Heart left ventricle (tissue), 16 donors: Measurements from ENCODE around the gene CAV2. TPM values are rescaled to one million over a fixed set of nuclear protein-coding genes. Genes with fewer than 3 reads are reported as not detected.
A peak's percentile ranks its signal among the peaks of the same experiment; 100 is the strongest.

Experiments
- ATAC-seq, 4 donors: fragments of 200-7000 bp; cut with Tn5 transposase; one replicate each; pipeline ENCODE4 v1.9.1; 2020 to 2022; ENCODE audit warnings: moderate library complexity in 4 of 4, mild to moderate bottlenecking in 3 of 4, moderate number of reproducible peaks in 1 of 4
- DNase-seq, 5 donors: peaks; one replicate each; pipeline ENCODE4 v3.0.0-alpha.2; 2020
- H3K27ac ChIP-seq, 12 donors: fragments of 200-600 bp; sonication (generic) in 4 of 12; one replicate each; pipeline versions ENCODE4 v1.5.0 to v1.8.0; 2016 to 2022; ENCODE audit warnings: mild to moderate bottlenecking in 2 of 12
- H3K27me3 ChIP-seq, 9 donors: fragments of 200-600 bp; sonication (generic) in 2 of 9; one replicate each; pipeline versions ENCODE4 v1.5.1 to v1.8.0; 2016 to 2022; ENCODE audit warnings: mild to moderate bottlenecking in 3 of 9
- H3K36me3 ChIP-seq, 9 donors: fragments of 200-600 bp; sonication (generic) in 2 of 9; one replicate each; pipeline versions ENCODE4 v1.5.0 to v1.8.0; 2018 to 2022; ENCODE audit warnings: mild to moderate bottlenecking in 2 of 9
- H3K4me1 ChIP-seq, 12 donors: fragments of 200-600 bp; sonication (generic) in 4 of 12; one replicate each; pipeline versions ENCODE4 v1.5.0 to v1.8.0; 2016 to 2022; ENCODE audit warnings: mild to moderate bottlenecking in 3 of 12
- H3K4me3 ChIP-seq, 12 donors: fragments of 200-600 bp; sonication (generic) in 4 of 12; one replicate each; pipeline versions ENCODE4 v1.5.0 to v1.8.0; 2017 to 2022; ENCODE audit warnings: mild to moderate bottlenecking in 9 of 12, moderate library complexity in 4 of 12
- H3K9me3 ChIP-seq, 12 donors: fragments of 200-600 bp; sonication (generic) in 4 of 12; one replicate each; pipeline versions ENCODE4 v1.5.0 to v1.8.0; 2016 to 2022; ENCODE audit warnings: mild to moderate bottlenecking in 1 of 12
- POLR2A ChIP-seq, 2 donors: fragments of 450-650 bp; IDR thresholded peaks; one replicate each; pipeline ENCODE4 v1.6.1; 2017; ENCODE audit warnings: antibody characterized with exemption in 2 of 2, mild to moderate bottlenecking in 2 of 2, moderate library complexity in 2 of 2
- WGBS, 4 donors: extraction: QIAGEN DNeasy Blood & Tissue Kit in 2 of 4; methylation state at CpG; one replicate each; pipeline versions ENCODE4 v1.1.5 to v1.1.7; 2013 to 2018; 5-methylcytosine and 5-hydroxymethylcytosine counted together
- intact Hi-C, 10 donors: fragments of 100-400 bp; cut with DNase I; formaldehyde crosslinking; loops; one replicate each; pipeline versions ENCODE4 v1.11.1 to v1.14.2; 2022
- polyA plus RNA-seq, 2 donors: library from polyadenylated mRNA; stranded (reverse); fragments of 200-250 nt; gene quantifications; one replicate each; pipeline ENCODE4 v1.2.3, GENCODE V29; 2013
- total RNA-seq, 9 donors: library from RNA; depleted of rRNA in 2 of 9; stranded (reverse); fragments of >200 nt in 2 of 9; fragmentation: NEBNext Ultra II Directional in 3 of 9; extraction: Animal tissue kit (Norgen Biotek cat#: 25700) in 3 of 9; gene quantifications; one replicate each; pipeline versions ENCODE4 v1.1.0 to v1.2.4, GENCODE V29; 2016 to 2023
- TF ChIP-seq, protein P1 (sequence below), 12 donors: fragments of 200-600 bp; sonication (generic) in 4 of 12; IDR thresholded peaks; one replicate each; pipeline versions ENCODE4 v1.5.0 to v1.8.0; 2018 to 2022; ENCODE audit warnings: antibody characterized with exemption in 12 of 12, mild to moderate bottlenecking in 5 of 12
- donor health status: ischemic (EF 13 %, LVEDD 7.1; RV severe dilation, severe dysfunction).
- donor health status: healthy with polysubstance abuse.
- donor health status: DM: no; HTN: yes; CAD: no.
- donor health status: DM: no; HTN: no; CAD: no.
- donor health status: ischemic (EF 25% LVEDD 6.9; RV normal size, moderate dysfunction).
- donor health status: ischemic (EF 25% LVEDD 5.7; RV mildly dilated, moderate dysfunction).
- donor health status: healthy.
- donor health status: DM: yes; HTN: yes; CAD: no.
- donor health status: ischemic (EF 35%, LVEDD 5.7; RV mildly dilated, moderate dysfunction).
- donor health status: nonischemic (EF 11% LVEDD 7.7; RV severe dilation, severe dysfunction).
- donor health status: DM: yes; HTN: yes; CAD: no.
- donor health status: PGD.
- donor health status: ischemic (EF 29% LVEDD 5.4; RV normal size, mild dysfunction).
- donor health status: nonischemic (EF 23%, LVEDD 6.1; RV moderate dilation, normal function).

Gene CAV2
- total and polyA plus RNA-seq, 11 donors: 66.3 to 345 (median 236) TPM

GRCh38 chr7:116509982-116510579, 10.5 kb downstream of the CAV2 start:
- Histone ChIP-seq H3K4me1 (peaks cover 0 to 74% (median 31%) of the 10 kb centered on the region in 12 donors), H3K36me3 (peaks cover 0 to 45% (median 11%) of the 10 kb centered on the region in 9 donors), H3K9me3 (no peaks in the 10 kb centered on the region), H3K4me3 (no peak overlapping the region), H3K27me3 (no peaks in the 10 kb centered on the region), H3K27ac (peak overlapping the region in 11 of 12 donors; percentile 0 to 90 (median 84))
- DNase-seq (no peak), ATAC-seq (no peak)
- TF ChIP-seq, protein P1, sequence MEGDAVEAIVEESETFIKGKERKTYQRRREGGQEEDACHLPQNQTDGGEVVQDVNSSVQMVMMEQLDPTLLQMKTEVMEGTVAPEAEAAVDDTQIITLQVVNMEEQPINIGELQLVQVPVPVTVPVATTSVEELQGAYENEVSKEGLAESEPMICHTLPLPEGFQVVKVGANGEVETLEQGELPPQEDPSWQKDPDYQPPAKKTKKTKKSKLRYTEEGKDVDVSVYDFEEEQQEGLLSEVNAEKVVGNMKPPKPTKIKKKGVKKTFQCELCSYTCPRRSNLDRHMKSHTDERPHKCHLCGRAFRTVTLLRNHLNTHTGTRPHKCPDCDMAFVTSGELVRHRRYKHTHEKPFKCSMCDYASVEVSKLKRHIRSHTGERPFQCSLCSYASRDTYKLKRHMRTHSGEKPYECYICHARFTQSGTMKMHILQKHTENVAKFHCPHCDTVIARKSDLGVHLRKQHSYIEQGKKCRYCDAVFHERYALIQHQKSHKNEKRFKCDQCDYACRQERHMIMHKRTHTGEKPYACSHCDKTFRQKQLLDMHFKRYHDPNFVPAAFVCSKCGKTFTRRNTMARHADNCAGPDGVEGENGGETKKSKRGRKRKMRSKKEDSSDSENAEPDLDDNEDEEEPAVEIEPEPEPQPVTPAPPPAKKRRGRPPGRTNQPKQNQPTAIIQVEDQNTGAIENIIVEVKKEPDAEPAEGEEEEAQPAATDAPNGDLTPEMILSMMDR (IDR thresholded peaks at IDR 0.05): no peak
- TF ChIP-seq POLR2A (IDR thresholded peaks at IDR 0.05): no peak
- 48 to 60% (median 51%) methylated on average over 7 of the region's 7 CpGs for WGBS, 4 donors
- intact Hi-C loops: loop anchor here in 2 of 10 donors (5.0 kb wide), 1 partner anchor 153 kb away; no protein-coding TSS in a partner anchor

DNA sequence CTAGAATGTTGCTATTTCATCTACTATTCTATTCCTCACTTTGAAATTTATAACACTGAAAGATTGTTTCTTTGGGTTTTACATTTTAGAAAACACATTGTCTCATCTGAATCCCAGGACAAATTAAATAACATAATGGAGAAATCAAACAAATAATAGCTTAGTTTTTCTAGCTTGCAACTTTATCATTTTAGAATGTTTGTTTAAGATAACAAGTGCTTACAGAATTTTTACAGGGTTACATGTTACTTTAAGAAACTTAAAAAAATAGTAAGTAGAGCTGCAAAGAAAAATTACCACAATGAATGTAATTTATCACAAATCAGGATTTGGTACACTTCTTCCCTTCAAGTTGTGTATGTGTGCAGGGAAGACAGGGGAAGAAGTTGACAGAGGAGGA, 11.3 kb downstream of the CAV2 start:
- TF ChIP-seq POLR2A (IDR thresholded peaks at IDR 0.05): no peak
- TF ChIP-seq, protein P1 (IDR thresholded peaks at IDR 0.05): no peak
- ATAC-seq (no peak), DNase-seq (no peak)
- intact Hi-C loops: loop anchor here in 2 of 10 donors (5.0 kb wide), 1 partner anchor 153 kb away; no protein-coding TSS in a partner anchor
- Histone ChIP-seq H3K4me1 (peaks cover 0 to 69% (median 24%) of the 10 kb centered on the region in 12 donors), H3K4me3 (peak overlapping the region in 2 of 12 donors; percentile 52 to 62), H3K27ac (peak overlapping the region; percentile 70 to 90 (median 84)), H3K36me3 (peaks cover 0 to 38% (median 11%) of the 10 kb centered on the region in 9 donors), H3K27me3 (no peaks in the 10 kb centered on the region), H3K9me3 (no peaks in the 10 kb centered on the region)

DNA sequence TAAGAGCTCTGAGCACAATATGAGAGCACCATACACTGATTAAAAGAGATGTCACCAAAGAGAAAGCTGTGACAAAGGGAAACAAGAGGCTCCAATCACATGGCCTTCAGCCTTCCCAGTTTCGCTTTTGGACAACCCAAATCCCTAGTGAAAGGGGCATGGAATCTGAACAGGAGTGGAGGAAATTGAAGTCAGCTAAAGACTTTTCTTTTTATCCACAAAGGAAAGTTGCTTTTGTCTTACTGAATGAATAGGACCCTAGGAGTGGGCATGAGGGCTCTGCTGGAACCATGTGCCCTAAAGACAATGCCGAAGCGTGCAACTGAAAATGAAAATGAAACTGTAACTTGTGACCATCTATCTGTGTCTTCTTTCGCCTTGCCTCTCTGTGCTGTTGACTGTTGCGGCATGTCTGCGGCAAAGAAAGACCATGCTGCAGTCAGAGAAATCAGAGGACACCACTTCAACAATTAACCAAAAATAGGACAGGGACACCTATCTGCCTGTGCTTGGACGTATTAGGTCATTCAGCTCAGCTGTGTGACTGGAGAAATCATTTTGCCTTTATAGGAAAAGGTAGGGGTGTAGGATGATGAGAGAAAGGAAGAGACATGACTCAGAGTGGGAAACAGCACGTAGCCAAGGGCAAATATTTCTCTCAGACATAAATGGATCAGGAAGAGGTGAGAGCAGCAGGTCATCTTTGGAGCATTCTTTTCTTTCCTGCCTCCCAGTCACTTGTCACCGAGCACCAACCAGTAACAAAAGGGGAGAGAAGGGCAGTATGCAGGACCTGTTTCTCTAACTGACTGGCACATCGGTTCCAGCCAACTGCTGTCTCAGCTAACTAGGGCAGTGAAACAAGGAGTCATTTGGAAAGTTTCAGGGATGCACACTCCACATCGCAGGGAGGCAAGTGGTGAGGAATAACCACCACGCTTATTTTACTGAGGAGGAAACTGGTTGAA, 12.3 kb downstream of the CAV2 start:
- Histone ChIP-seq H3K9me3 (no peaks in the 10 kb centered on the region), H3K4me1 (peaks cover 0 to 59% (median 21%) of the 10 kb centered on the region in 12 donors), H3K27me3 (no peaks in the 10 kb centered on the region), H3K36me3 (peaks cover 0 to 28% (median 6%) of the 10 kb centered on the region in 9 donors), H3K27ac (peak overlapping the region; percentile 70 to 90 (median 84)), H3K4me3 (peak overlapping the region; percentile 6 to 62 (median 47))
- DNase-seq (peak in 4 of 5 donors; percentile 50 to 62 (median 54)), ATAC-seq (peak; percentile 82 to 91 (median 91))
- intact Hi-C loops: loop anchor here in 2 of 10 donors (5.0 kb wide), 1 partner anchor 155 kb away; no protein-coding TSS in a partner anchor
- TF ChIP-seq POLR2A (IDR thresholded peaks at IDR 0.05): no peak
- 8 to 23% (median 14%) methylated on average over 12 of the region's 12 CpGs for WGBS, 4 donors

DNA sequence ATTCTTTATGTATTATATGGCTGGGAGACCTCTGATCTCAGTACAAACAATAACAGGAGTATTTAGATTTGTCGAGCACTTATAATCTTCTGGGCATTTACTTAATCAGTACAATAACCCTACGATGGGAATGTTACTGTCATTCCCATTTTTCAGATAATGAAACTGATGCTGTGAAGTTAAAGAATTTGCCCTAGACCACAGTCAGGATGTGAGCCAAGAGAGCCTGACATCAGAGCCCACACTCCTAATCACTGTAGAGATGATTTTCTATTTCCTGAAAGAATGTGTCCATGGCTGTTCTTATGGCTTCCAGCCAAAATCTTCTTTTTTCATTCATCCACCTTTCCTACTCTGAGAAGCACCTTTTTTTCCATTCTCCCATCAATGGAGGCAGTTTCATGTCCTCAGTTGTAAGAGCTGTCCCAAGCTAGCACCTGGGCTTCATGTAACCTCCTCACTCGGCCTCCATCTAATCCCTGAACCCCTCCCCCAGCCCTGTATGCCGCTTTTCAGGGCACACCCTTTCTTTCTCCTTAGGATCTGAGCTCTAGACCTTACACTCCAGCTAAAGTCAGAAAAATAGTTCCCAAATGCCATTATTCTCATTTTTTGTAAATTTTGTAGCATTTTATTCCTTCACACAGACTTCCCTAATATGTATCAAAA, 13.1 kb downstream of the CAV2 start:
- Histone ChIP-seq H3K4me1 (peaks cover 0 to 56% (median 21%) of the 10 kb centered on the region in 12 donors), H3K27me3 (no peaks in the 10 kb centered on the region), H3K9me3 (no peaks in the 10 kb centered on the region), H3K4me3 (peak overlapping the region in 11 of 12 donors; percentile 20 to 62 (median 49)), H3K27ac (peak overlapping the region; percentile 70 to 90 (median 84)), H3K36me3 (peaks cover 0 to 19% (median 0%) of the 10 kb centered on the region in 9 donors)
- DNase-seq: no peak
- intact Hi-C loops: loop anchor here in 2 of 10 donors (5.0 kb wide), 1 partner anchor 155 kb away; no protein-coding TSS in a partner anchor
- no peak for TF ChIP-seq POLR2A (IDR thresholded peaks at IDR 0.05)
- TF ChIP-seq, protein P1 (IDR thresholded peaks at IDR 0.05): no peak
- ATAC-seq: no peak
- 45 to 52% (median 48%) methylated on average over 4 of the region's 4 CpGs for WGBS, 4 donors
